Parathyroid adenoma (tissue), 2 donors: ENCODE data around the gene POLR1A.

Experiments
- H2AFZ ChIP-seq: fragments of 300-600 bp; sonication (generic); one replicate; pipeline ENCODE4 v1.7.0; 2017; ENCODE audit warnings: antibody characterized with exemption, mild to moderate bottlenecking
- H3K27ac ChIP-seq: fragments of 300-600 bp; sonication (generic); one replicate; pipeline ENCODE4 v1.7.0; 2017
- H3K27me3 ChIP-seq: fragments of 300-600 bp; sonication (generic); one replicate; pipeline ENCODE4 v1.7.0; 2017; ENCODE audit warnings: low read length; ENCODE audit not compliant: control insufficient read depth, insufficient read depth
- H3K36me3 ChIP-seq: fragments of 300-600 bp; sonication (generic); one replicate; pipeline ENCODE4 v1.7.0; 2017; ENCODE audit warnings: low read length; ENCODE audit not compliant: control insufficient read depth, insufficient read depth
- H3K4me1 ChIP-seq: fragments of 300-600 bp; sonication (generic); one replicate; pipeline ENCODE4 v1.7.0; 2017; ENCODE audit warnings: control low read depth
- H3K4me2 ChIP-seq: fragments of 300-600 bp; sonication (generic); one replicate; pipeline ENCODE4 v1.7.0; 2017; ENCODE audit warnings: low read length
- H3K4me3 ChIP-seq: fragments of 300-600 bp; sonication (generic); one replicate; pipeline ENCODE4 v1.7.0; 2017; ENCODE audit warnings: low read depth, low read length
- H3K79me2 ChIP-seq: fragments of 300-600 bp; sonication (generic); one replicate; pipeline ENCODE4 v1.7.0; 2017; ENCODE audit warnings: control low read depth
- H3K9ac ChIP-seq: fragments of 300-600 bp; sonication (generic); one replicate; pipeline ENCODE4 v1.7.0; 2017; ENCODE audit warnings: mild to moderate bottlenecking
- H3K9me3 ChIP-seq: fragments of 300-600 bp; sonication (generic); one replicate; pipeline ENCODE4 v1.7.0; 2017; ENCODE audit warnings: low read length; ENCODE audit not compliant: control insufficient read depth
- TF ChIP-seq, protein P1 (sequence below): fragments of 300-600 bp; sonication (generic); IDR thresholded peaks from one replicate; pipeline ENCODE4 v1.7.0; 2017; ENCODE audit warnings: antibody characterized with exemption, mild to moderate bottlenecking
- donor health status: primary hyperparathyroidism.

The POLR1A gene

DNA sequence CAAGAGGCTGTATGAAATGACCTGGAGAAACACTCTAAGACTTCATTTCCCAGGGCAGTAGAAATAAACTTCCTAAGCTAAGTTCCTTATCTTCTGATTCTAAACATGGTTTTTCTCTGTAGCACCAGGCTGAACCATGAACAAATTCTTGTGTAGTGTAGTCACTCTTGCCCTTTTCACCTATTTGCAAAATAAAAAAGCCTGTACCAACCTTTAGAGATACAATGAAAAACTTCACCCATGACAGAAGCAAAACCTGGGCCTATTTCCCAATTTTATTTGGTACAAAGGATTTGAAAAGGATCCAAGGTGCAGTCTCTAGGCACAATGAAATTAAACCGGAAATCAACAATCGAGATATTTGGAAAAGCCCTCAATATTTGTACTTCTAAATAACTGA is 43.6 kb downstream of the POLR1A start:
- Histone ChIP-seq H3K79me2 (no peaks in the 10 kb centered on the region), H3K36me3 (peaks cover 3% of the 10 kb centered on the region), H2AFZ (no peak overlapping the region), H3K4me1 (no peaks in the 10 kb centered on the region), H3K9me3 (no peaks in the 10 kb centered on the region), H3K27ac (no peak overlapping the region), H3K4me3 (no peak overlapping the region), H3K27me3 (no peaks in the 10 kb centered on the region), H3K4me2 (no peak overlapping the region), H3K9ac (no peak overlapping the region)
- TF ChIP-seq, protein P1, sequence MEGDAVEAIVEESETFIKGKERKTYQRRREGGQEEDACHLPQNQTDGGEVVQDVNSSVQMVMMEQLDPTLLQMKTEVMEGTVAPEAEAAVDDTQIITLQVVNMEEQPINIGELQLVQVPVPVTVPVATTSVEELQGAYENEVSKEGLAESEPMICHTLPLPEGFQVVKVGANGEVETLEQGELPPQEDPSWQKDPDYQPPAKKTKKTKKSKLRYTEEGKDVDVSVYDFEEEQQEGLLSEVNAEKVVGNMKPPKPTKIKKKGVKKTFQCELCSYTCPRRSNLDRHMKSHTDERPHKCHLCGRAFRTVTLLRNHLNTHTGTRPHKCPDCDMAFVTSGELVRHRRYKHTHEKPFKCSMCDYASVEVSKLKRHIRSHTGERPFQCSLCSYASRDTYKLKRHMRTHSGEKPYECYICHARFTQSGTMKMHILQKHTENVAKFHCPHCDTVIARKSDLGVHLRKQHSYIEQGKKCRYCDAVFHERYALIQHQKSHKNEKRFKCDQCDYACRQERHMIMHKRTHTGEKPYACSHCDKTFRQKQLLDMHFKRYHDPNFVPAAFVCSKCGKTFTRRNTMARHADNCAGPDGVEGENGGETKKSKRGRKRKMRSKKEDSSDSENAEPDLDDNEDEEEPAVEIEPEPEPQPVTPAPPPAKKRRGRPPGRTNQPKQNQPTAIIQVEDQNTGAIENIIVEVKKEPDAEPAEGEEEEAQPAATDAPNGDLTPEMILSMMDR: no peak

GRCh38 chr2:86056590-86057331 is 48.9 kb downstream of the POLR1A start:
- no peaks in the 10 kb centered on the region for H3K36me3 ChIP-seq
- H3K27me3 ChIP-seq: no peaks in the 10 kb centered on the region

GRCh38 chr2:86055314-86055713 is 50.4 kb downstream of the POLR1A start:
- Histone ChIP-seq H3K27ac (no peak overlapping the region), H3K9ac (no peak overlapping the region), H3K9me3 (no peaks in the 10 kb centered on the region), H3K36me3 (no peaks in the 10 kb centered on the region), H2AFZ (no peak overlapping the region), H3K4me3 (no peak overlapping the region), H3K4me1 (no peaks in the 10 kb centered on the region), H3K27me3 (no peaks in the 10 kb centered on the region), H3K79me2 (no peaks in the 10 kb centered on the region), H3K4me2 (no peak overlapping the region)
- TF ChIP-seq, protein P1: no peak

More at GRCh38 chr2:86056590-86057331, 48.9 kb downstream of the POLR1A start:
- TF ChIP-seq, protein P1: no peak
- no peaks in the 10 kb centered on the region for H3K79me2 ChIP-seq
- H2AFZ ChIP-seq: no peak overlapping the region
- no peak overlapping the region for H3K4me2 ChIP-seq
- H3K9ac ChIP-seq: no peak overlapping the region
- H3K9me3 ChIP-seq: no peaks in the 10 kb centered on the region
- no peak overlapping the region for H3K4me3 ChIP-seq
- H3K27ac ChIP-seq: no peak overlapping the region
- H3K4me1 ChIP-seq: no peaks in the 10 kb centered on the region

DNA sequence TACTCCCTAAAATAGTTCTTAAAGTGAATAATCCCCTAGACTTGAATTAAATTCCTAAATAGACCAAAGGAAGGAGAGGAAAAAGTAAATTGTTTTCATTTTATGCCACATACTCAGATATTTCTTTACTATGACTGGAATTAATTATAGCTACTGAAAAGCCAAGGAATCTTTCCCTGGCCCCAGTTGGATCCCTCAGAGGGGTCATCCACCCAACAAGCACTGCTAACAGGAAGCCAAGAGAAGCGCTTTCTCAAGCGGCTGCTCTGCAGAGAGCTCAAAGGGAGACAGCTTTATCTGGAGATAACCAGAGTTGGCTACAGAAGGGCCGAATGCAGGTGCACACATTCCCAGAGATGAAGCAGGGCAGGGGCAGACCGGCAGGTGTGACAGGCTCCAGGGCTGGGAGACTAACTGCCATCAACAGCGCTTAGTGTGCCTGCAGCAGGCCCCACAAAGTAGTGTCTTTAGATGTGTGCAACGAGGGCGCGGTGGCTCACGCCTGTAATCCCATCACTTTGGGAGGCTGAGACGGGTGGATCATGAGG is 51.1 kb downstream of the POLR1A start:
- no peak overlapping the region for H2AFZ ChIP-seq
- H3K79me2 ChIP-seq: no peaks in the 10 kb centered on the region
- H3K4me1 ChIP-seq: no peaks in the 10 kb centered on the region
- no peaks in the 10 kb centered on the region for H3K36me3 ChIP-seq
- TF ChIP-seq, protein P1: no peak
- no peaks in the 10 kb centered on the region for H3K9me3 ChIP-seq
- no peaks in the 10 kb centered on the region for H3K27me3 ChIP-seq
- no peak overlapping the region for H3K4me2 ChIP-seq
- H3K4me3 ChIP-seq: no peak overlapping the region
- no peak overlapping the region for H3K27ac ChIP-seq
- no peak overlapping the region for H3K9ac ChIP-seq

DNA sequence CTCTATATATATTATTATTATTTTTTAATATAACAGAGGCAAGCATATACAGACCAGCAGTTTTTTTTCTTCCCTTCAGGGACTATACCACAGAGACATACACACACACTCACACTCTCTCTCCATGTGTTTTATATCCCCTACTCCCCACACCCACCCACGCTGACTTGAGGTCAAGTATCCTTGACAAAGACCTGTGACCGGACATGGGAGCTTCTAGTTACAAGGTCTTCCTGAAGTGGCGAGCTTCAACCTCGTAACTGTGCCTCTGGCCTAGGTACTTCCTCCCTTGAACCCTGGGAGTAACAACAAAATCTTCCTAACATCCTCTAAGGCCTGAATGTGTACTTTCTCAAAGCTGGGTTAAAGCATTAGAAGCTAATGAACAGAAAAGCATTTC is 52.5 kb downstream of the POLR1A start:
- no peak overlapping the region for H2AFZ ChIP-seq
- H3K4me1 ChIP-seq: no peaks in the 10 kb centered on the region
- H3K9me3 ChIP-seq: no peaks in the 10 kb centered on the region
- no peaks in the 10 kb centered on the region for H3K79me2 ChIP-seq
- no peak overlapping the region for H3K27ac ChIP-seq
- H3K4me3 ChIP-seq: no peak overlapping the region
- no peak overlapping the region for H3K4me2 ChIP-seq
- H3K27me3 ChIP-seq: no peaks in the 10 kb centered on the region
- no peak overlapping the region for H3K9ac ChIP-seq
- no peaks in the 10 kb centered on the region for H3K36me3 ChIP-seq
- TF ChIP-seq, protein P1: no peak
